SH-SY5Y (cell line): Measurements from ENCODE around the gene MRGPRF.

Source experiments
- GATA2 ChIP-seq: IDR thresholded peaks from 2 replicates; pipeline ENCODE4 v1.6.1; 2011; ENCODE audit warnings: mild to moderate bottlenecking, low read depth, low read length
- GATA3 ChIP-seq: IDR thresholded peaks from 2 replicates; pipeline ENCODE4 v1.6.1; 2011; ENCODE audit warnings: low read depth, mild to moderate bottlenecking, low read length, moderate library complexity

- TF ChIP-seq GATA3, result no peak
- no peak for TF ChIP-seq GATA2
These were observed 48.6 kb upstream of the MRGPRF start for GRCh38 chr11:69061713-69062053.
